ENCODE measurements around the gene RAD51B.

Gene RAD51B

GRCh38 chr14:68548194-68549076 is 728.9 kb downstream of the RAD51B start (continued):
- peak; percentile 88 for TF ChIP-seq ZNF398 (tag by site-specific recombination; IDR thresholded peaks at IDR 0.05)
- no peak for TF ChIP-seq ZNF354C (tag by site-specific recombination; IDR thresholded peaks at IDR 0.05; ENCODE audit: borderline replicate concordance, low read depth)
- TF ChIP-seq SP2 (tag by site-specific recombination; IDR thresholded peaks at IDR 0.05), result peak; percentile 71
- TF ChIP-seq ZNF510 (tag by site-specific recombination; IDR thresholded peaks at IDR 0.05; ENCODE audit: insufficient replicate concordance), result no peak
- peak; percentile 67 for TF ChIP-seq ZEB2 (tag by site-specific recombination; IDR thresholded peaks at IDR 0.05)
- 0 out of 2 replicates have a peak, but pooled peaks have one; percentile 27 for TF ChIP-seq ATF2 (tag by site-specific recombination; IDR thresholded peaks at IDR 0.05; ENCODE audit: low read depth)
- peak; percentile 68 for TF ChIP-seq FEZF1 (tag by site-specific recombination; IDR thresholded peaks at IDR 0.05)
- peak; percentile 79 for TF ChIP-seq IKZF3 (tag by site-specific recombination; IDR thresholded peaks at IDR 0.05)
- no peak for TF ChIP-seq ZNF121 (tag by site-specific recombination; IDR thresholded peaks at IDR 0.05)
- TF ChIP-seq ZNF37A (tag by site-specific recombination; IDR thresholded peaks at IDR 0.05), result peak; percentile 100
- no peak for TF ChIP-seq HOXD13 (CRISPR knock-in tag; IDR thresholded peaks at IDR 0.05; ENCODE audit: borderline replicate concordance)
- TF ChIP-seq ZNF114 (tag by site-specific recombination; IDR thresholded peaks at IDR 0.05), result no peak
- TF ChIP-seq ZNF518A (tag by site-specific recombination; conservative IDR thresholded peaks at IDR 0.05; ENCODE audit: low read depth), result no peak
- no peak for TF ChIP-seq ZNF274 (IDR thresholded peaks at IDR 0.05; ENCODE audit: low read length)
- TF ChIP-seq ZNF274 (tag by site-specific recombination; IDR thresholded peaks at IDR 0.05; ENCODE audit: borderline replicate concordance), result no peak
- no peak for TF ChIP-seq ZNF544 (tag by site-specific recombination; IDR thresholded peaks at IDR 0.05)
- no peak for TF ChIP-seq TCF7L2 (IDR thresholded peaks at IDR 0.05; ENCODE audit: borderline replicate concordance, low read depth, low read length)
- peak; percentile 82 for TF ChIP-seq ZNF639 (tag by site-specific recombination; IDR thresholded peaks at IDR 0.05)
- no peak for TF ChIP-seq YY2 (tag by site-specific recombination; IDR thresholded peaks at IDR 0.05)
- TF ChIP-seq SETDB1 (IDR thresholded peaks at IDR 0.05; ENCODE audit: insufficient read length, low read length), result no peak
- no peak for TF ChIP-seq ZNF692 (tag by site-specific recombination; IDR thresholded peaks at IDR 0.05)
- TF ChIP-seq ZNF394 (tag by site-specific recombination; IDR thresholded peaks at IDR 0.05; ENCODE audit: borderline replicate concordance), result no peak; the same call in 1 of the 2 replicates
- 0 out of 2 replicates have a peak, but pooled peaks have one; percentile 22 for TF ChIP-seq ZNF324 (tag by site-specific recombination; IDR thresholded peaks at IDR 0.05)
- peak; percentile 90 for TF ChIP-seq ZIC2 (tag by site-specific recombination; IDR thresholded peaks at IDR 0.05)
- no peak for TF ChIP-seq PBX3 (CRISPR knock-in tag; IDR thresholded peaks at IDR 0.05)
- TF ChIP-seq ZNF596 (tag by site-specific recombination; IDR thresholded peaks at IDR 0.05), result no peak; the same call in 1 of the 2 replicates

Data from HEK293 (cell line).